ENCODE results near the gene KIF21A.
"Not testable (repeated sequence)": the region's sequence is repeated elsewhere in the genome, so short reads cannot be mapped to it uniquely, and the experiment has no call there.

The KIF21A gene

DNA sequence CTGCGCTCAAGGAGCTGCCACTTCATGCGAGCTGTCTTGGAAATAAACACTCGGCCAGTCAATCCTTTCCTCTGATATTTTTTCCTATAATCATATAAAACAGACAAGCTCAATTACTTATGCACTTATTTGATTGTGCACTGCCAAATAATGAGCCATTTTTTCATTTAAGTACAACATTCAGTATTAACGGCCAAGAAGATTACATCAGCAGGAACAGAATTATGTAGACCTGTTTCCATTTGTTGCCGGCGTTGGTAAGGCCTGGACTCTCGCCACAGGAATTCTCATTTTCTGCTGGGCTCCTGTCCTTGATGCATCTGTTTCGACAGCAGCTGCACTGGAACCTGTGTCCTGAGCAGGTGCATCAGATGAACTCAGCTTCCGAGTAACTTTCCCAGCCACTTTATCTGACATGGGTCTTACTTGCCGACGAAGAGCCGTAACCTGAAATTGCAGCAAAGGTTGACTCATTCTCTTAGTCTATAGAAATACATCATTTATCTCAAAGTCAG lies 110.2 kb downstream of the KIF21A start:
- no peak for DNase-seq

DNA sequence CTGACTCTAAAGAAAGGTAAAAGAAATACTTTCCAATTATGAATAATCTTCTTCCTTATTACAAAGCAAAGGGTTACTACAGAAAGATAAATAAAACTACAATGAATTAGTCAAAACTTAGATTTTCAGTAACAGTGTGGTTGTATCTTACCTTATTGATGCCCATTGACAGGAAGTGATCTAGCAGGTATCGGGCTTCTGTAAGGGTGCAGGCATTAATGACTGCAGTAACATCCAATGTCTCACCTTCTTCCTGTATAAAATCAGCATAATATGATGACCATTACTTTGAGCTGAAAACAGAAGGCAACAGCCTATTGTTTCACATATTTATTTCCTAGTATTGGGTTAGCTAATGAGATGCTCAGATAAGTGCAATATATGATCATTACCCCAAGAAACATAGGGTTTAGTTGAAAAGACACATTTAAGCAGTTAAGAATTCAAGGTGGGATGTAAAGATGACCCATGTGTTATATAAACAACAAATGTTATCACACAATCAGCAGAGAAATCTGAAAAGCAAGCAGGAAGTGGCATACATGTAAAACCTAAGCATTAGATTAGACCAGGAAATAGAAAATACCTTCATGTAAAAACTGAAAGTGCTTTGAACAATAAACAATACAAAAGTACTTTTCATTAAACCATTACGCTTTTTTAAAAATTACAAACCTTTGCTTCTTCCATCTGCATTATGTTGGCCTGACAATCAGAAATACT lies 111.2 kb downstream of the KIF21A start:
- DNase-seq, result no peak

GRCh38 chr12:39329876-39330275 lies 113.0 kb downstream of the KIF21A start:
- DNase-seq, result no peak

- no peak for DNase-seq
These were observed 113.9 kb downstream of the KIF21A start for GRCh38 chr12:39329018-39329417.

DNA sequence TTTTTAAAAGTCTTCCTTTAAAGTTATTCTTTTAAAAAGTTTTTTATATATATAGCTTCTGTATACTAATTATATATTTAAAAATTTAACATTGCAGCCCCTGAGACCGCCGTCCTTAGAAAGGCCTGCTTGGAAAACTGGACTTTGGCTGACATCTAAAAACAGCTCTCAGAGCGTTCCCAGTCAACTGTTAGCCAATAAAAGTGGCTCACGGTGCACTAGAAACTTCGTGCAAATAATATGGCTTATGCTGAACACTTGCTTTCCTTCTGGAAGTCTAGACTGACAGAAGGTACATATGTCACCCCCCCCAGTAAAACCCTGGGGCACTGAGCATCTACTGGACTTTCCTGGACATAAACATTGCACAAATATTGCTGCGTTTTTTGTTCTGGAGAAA lies 115.0 kb downstream of the KIF21A start:
- DNase-seq, result no peak

GRCh38 chr12:39327510-39327909 lies 115.4 kb downstream of the KIF21A start:
- no peak for DNase-seq

- DNase-seq, result no peak
These were observed 123.7 kb downstream of the KIF21A start for GRCh38 chr12:39319180-39319579.

DNA sequence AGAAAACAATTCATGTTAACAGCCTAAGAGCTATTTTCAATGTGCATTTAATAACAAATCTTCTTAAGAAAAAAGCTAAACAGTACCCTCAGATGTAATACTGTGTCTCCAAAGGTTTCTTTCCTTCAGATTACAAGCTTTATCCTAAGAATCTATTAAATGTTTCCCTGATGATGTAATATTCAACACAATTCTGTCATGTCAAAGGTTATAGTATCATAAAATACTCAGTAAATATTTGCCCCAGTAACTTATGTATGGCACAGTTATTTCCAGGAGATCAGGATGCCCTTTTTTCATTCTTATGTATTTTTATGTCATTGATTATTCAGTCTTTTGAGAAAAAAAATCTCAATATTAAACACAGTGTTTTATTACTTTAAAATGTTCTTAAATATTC lies 128.4 kb downstream of the KIF21A start:
- no peak for DNase-seq

DNA sequence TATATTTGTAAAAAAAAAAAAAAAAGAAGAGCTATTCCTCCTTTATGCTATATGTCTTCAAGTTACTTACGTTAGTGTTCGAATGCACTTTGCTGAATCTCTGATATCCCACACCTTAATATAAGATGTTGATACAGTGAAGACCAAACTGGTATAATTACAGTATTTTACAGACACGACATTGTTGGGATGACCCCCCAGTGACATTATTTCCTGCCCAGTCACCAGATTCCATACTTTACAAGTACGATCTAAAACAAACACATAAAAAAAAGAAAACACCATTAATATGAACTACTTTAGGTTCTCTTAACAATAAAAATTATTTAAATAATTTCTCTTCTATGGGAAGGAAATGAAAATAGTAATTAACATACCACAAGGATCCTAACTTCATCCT lies 133.4 kb downstream of the KIF21A start:
- no peak for DNase-seq

- no peak for DNase-seq
These were observed 141.5 kb downstream of the KIF21A start for GRCh38 chr12:39301422-39301821.

GRCh38 chr12:39300799-39301198 lies 142.1 kb downstream of the KIF21A start:
- no peak for DNase-seq

DNA sequence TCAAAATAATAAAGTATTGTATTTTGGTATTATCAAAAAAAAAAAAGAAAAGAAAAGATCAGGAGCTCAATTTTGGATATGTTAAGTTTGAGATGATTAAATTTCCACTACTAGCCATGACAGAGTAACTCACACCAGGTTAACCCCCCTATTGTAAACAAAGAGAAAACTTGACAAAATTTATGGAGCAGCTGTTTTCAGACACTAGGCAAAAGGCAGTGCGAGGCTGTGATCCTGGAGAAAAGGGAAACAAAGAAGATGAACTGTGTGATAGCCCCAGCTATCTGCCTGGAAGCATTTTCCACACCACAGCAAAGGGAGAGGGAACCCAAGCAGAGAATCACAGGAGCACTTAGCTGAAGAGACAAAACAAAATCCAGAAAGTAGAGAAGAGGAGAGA lies 145.0 kb downstream of the KIF21A start:
- DNase-seq, result no peak

DNA sequence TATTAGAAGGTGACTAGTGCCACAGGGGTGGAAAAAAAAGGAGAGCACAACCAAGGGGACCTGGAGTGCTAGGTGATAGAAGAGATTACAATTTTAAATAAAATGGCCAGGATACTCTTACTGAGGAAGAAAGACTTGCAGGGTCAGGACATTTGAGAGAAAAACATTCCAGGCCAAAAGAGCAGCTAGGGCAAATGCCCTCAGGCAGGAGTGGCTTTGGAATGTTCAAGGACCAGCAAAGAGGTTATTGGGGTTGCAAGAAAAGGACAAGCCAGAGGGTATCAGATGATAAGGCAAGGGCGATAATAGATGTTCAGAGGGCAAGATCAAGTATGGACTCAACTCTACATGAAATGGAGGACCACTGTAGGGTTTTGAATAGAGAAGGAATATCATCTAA lies 146.4 kb downstream of the KIF21A start:
- no peak for DNase-seq

- DNase-seq, result not testable (repeated sequence)
These were observed 147.3 kb downstream of the KIF21A start for GRCh38 chr12:39295593-39295992.

- DNase-seq, result no peak
These were observed 148.2 kb downstream of the KIF21A start for GRCh38 chr12:39294715-39295114.

DNA sequence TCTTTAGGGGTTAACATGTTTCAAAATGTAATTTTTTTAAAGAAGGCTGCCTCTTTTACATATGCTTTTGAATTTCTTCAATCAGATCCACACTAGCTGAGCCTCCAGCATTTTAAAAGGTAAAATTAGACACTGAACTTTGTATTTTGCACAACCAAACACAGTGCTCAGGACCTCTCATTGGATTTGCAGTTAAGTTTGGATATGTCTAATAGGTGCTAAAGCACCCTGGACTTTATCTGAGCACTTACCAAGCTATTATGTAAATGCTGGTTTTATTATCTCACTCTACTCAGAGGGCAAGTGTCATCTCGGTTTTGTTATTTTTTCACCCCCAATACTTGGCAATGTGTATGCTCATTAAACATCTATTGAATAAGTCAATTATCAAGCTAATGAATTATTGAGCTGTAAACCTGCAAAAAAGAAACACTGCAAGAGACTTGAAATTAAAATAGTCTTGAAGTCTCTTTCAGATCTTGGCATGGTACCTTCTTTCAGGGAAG lies 150.7 kb downstream of the KIF21A start:
- no peak for DNase-seq

DNA sequence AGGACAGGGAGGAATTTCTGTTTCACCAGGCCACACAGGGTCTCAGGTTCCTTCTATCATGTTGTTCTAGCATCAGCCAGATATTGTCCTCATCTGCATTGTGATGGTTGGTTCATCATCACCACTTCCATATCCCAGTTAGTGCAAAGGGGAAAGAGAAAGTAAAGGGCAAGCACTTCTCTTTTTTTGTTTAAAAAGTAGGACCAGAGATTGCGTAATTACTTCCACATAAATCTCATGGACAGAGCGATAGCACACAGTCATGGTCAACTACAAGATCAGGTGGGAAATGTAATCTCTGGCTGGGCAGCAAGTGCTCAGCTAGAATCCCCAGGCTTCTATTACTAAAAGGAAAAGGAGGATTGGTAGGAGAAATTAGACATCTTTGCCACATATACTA lies 155.1 kb downstream of the KIF21A start:
- no peak for DNase-seq

- DNase-seq, result no peak
These were observed 155.5 kb downstream of the KIF21A start for GRCh38 chr12:39287409-39287808.

DNA sequence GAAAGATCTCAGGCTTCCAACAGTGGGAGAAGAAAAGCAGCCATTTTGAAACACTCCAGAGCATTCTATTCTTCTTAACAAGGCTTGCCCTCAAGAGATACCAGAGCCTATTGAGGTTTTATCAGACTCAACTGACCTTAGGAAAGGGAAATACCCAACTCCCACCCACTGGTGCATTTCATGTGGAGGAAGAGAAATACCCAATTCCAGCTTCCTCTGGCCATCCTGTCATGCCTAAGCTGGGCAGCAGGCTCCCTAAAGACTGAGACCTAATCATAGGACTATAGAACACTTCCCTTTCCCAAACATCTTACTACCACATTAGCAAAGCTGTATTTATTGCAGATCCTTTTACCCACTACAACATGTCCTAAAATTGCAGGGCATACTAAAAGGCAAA lies 164.5 kb downstream of the KIF21A start:
- no peak for DNase-seq

- DNase-seq, result no peak
These were observed 165.5 kb downstream of the KIF21A start for GRCh38 chr12:39277416-39277815.

- no peak for DNase-seq
These were observed 167.1 kb downstream of the KIF21A start for GRCh38 chr12:39275846-39276245.

- no peak for DNase-seq
These were observed 169.9 kb downstream of the KIF21A start for GRCh38 chr12:39272871-39273655.

- no peak for DNase-seq
These were observed 173.4 kb downstream of the KIF21A start for GRCh38 chr12:39269492-39269891.

- DNase-seq, result no peak
These were observed 175.0 kb downstream of the KIF21A start for GRCh38 chr12:39267886-39268285.

Data from cerebellar nuclear complex (tissue), 1 donor.